Liver (tissue), 9 donors: ENCODE measurements around the gene CHTOP. TPM values are rescaled to one million over a fixed set of nuclear protein-coding genes. Genes with fewer than 3 reads are reported as not detected.

Experiments used
- DNase-seq: peaks from one replicate; pipeline ENCODE4 v3.0.0-alpha.2; 2017; ENCODE audit warnings: low spot score
- H3K27ac ChIP-seq, 2 donors: one replicate each; pipeline ENCODE4 v1.7.0; 2013; ENCODE audit warnings: inconsistent platforms in 2 of 2, low read length in 2 of 2, control low read depth in 1 of 2, low read depth in 1 of 2, mild to moderate bottlenecking in 1 of 2
- H3K27me3 ChIP-seq, 4 donors: one replicate each; pipeline versions ENCODE4 v1.6.1 to v1.7.0; 2013; ENCODE audit warnings: low read length in 3 of 4, inconsistent platforms in 1 of 4, mild to moderate bottlenecking in 1 of 4, moderate library complexity in 1 of 4; ENCODE audit not compliant: control insufficient read depth in 4 of 4, insufficient read depth in 4 of 4
- H3K36me3 ChIP-seq, 4 donors: one replicate each; pipeline versions ENCODE4 v1.6.1 to v1.7.0; 2013; ENCODE audit warnings: low read length in 3 of 4, mild to moderate bottlenecking in 3 of 4, low read depth in 1 of 4, moderate library complexity in 1 of 4; ENCODE audit not compliant: control insufficient read depth in 4 of 4, insufficient read depth in 3 of 4
- H3K4me1 ChIP-seq, 4 donors: one replicate each; pipeline versions ENCODE4 v1.6.1 to v1.7.0; 2013; ENCODE audit warnings: low read length in 3 of 4, mild to moderate bottlenecking in 3 of 4, moderate library complexity in 1 of 4; ENCODE audit not compliant: control insufficient read depth in 4 of 4, insufficient read depth in 4 of 4
- H3K4me3 ChIP-seq, 3 donors: one replicate each; pipeline versions ENCODE4 v1.6.1 to v1.7.0; 2013; ENCODE audit warnings: low read length in 3 of 3, control low read depth in 1 of 3, low read depth in 1 of 3, mild to moderate bottlenecking in 1 of 3
- H3K9ac ChIP-seq, 2 donors: one replicate each; pipeline ENCODE4 v1.7.0; 2013; ENCODE audit warnings: low read length in 2 of 2, mild to moderate bottlenecking in 2 of 2, moderate library complexity in 2 of 2, control low read depth in 1 of 2, low read depth in 1 of 2
- H3K9me3 ChIP-seq, 4 donors: one replicate each; pipeline versions ENCODE4 v1.6.1 to v1.7.0; 2013; ENCODE audit warnings: low read length in 3 of 4; ENCODE audit not compliant: control insufficient read depth in 4 of 4
- ATF3 ChIP-seq: IDR thresholded peaks from 2 replicates; pipeline ENCODE4 v1.6.1; 2016; ENCODE audit warnings: antibody characterized with exemption
- EGR1 ChIP-seq, 2 donors: IDR thresholded peaks; 2 replicates each; pipeline ENCODE4 v1.6.1; 2016 to 2018; ENCODE audit warnings: antibody characterized with exemption in 2 of 2, low read depth in 2 of 2
- FOXA1 ChIP-seq: IDR thresholded peaks from 2 replicates; pipeline ENCODE4 v1.6.1; 2016; ENCODE audit warnings: antibody characterized with exemption
- GABPA ChIP-seq, 2 donors: IDR thresholded peaks in 1 of 2; conservative IDR thresholded peaks in 1 of 2; 2 replicates each; pipeline ENCODE4 v1.6.1; 2016; ENCODE audit warnings: antibody characterized with exemption in 2 of 2, mild to moderate bottlenecking in 1 of 2, moderate library complexity in 1 of 2
- HNF4A ChIP-seq, 2 donors: conservative IDR thresholded peaks; 2 replicates each; pipeline ENCODE4 v1.6.1; 2016; ENCODE audit warnings: antibody characterized with exemption in 2 of 2, mild to moderate bottlenecking in 2 of 2
- HNF4G ChIP-seq: IDR thresholded peaks from 2 replicates; pipeline ENCODE4 v1.6.1; 2016; ENCODE audit warnings: antibody characterized with exemption
- JUND ChIP-seq, 2 donors: IDR thresholded peaks; 2 replicates each; pipeline ENCODE4 v1.6.1; 2016; ENCODE audit warnings: antibody characterized with exemption in 2 of 2
- NR2F2 ChIP-seq: IDR thresholded peaks from 2 replicates; pipeline ENCODE4 v1.6.1; 2016; ENCODE audit warnings: antibody characterized with exemption
- RAD21 ChIP-seq, 2 donors: IDR thresholded peaks; 2 replicates each; pipeline ENCODE4 v1.6.1; 2016; ENCODE audit warnings: antibody characterized with exemption in 2 of 2, mild to moderate bottlenecking in 2 of 2
- REST ChIP-seq: IDR thresholded peaks from 2 replicates; pipeline ENCODE4 v1.6.1; 2016; ENCODE audit warnings: antibody characterized with exemption, mild to moderate bottlenecking
- RXRA ChIP-seq, 2 donors: IDR thresholded peaks; 2 replicates each; pipeline ENCODE4 v1.6.1; 2017 to 2018; ENCODE audit warnings: antibody characterized with exemption in 2 of 2, mild to moderate bottlenecking in 1 of 2
- TAF1 ChIP-seq: conservative IDR thresholded peaks from 2 replicates; pipeline ENCODE4 v1.6.1; 2016; ENCODE audit warnings: antibody characterized with exemption, mild to moderate bottlenecking
- YY1 ChIP-seq: IDR thresholded peaks from 2 replicates; pipeline ENCODE4 v1.6.1; 2016; ENCODE audit warnings: antibody characterized with exemption, mild to moderate bottlenecking
- WGBS: extraction: QIAGEN DNeasy Blood & Tissue Kit; methylation state at CpG from one replicate; pipeline ENCODE4 v1.1.7; 2013; 5-methylcytosine and 5-hydroxymethylcytosine counted together
- polyA plus RNA-seq, 2 donors: library from polyadenylated mRNA; stranded (reverse) in 1 of 2; unstranded in 1 of 2; fragments of 200-250 nt in 1 of 2; fragments of >200 nt in 1 of 2; fragmentation: Nextera tagmentation in 1 of 2; extraction: Ambion mirVana in 1 of 2; gene quantifications; one replicate each; pipeline versions ENCODE4 v1.2.1 to v1.2.3, GENCODE V29; 2013 to 2015
- total RNA-seq, 2 donors: library from RNA; depleted of rRNA; stranded (reverse); fragments of >200 nt; gene quantifications; one replicate each; pipeline ENCODE4 v1.2.3, GENCODE V29; 2014
- TF ChIP-seq, protein P1 (sequence below): fragments of 150-350 bp; IDR thresholded peaks from 2 replicates; pipeline ENCODE4 v1.5.1; 2017; ENCODE audit warnings: improper control_type of control experiment, low read depth, low read length; ENCODE audit not compliant: missing input control
- TF ChIP-seq, protein P2 (sequence below): IDR thresholded peaks from 2 replicates; pipeline ENCODE4 v1.6.1; 2016; ENCODE audit warnings: antibody characterized with exemption
- TF ChIP-seq, protein P3 (sequence below): IDR thresholded peaks from 2 replicates; pipeline ENCODE4 v1.6.1; 2016; ENCODE audit warnings: antibody characterized with exemption
- donor health status: healthy.
- donor health status: healthy.
- donor health status: healthy.
- donor health status: healthy.
- donor health status: healthy.

CHTOP gene
- total and polyA plus RNA-seq, 4 donors: 16.4 to 30.9 (median 24.3) TPM

- H3K9ac ChIP-seq: peak overlapping the region; percentile 83 to 87
- H3K27me3 ChIP-seq: no peaks in the 10 kb centered on the region
- TF ChIP-seq YY1: no peak
- no peak for TF ChIP-seq EGR1 (IDR thresholded peaks at IDR 0.05; ENCODE audit: low read depth in 2 of 2)
- TF ChIP-seq HNF4A (conservative IDR thresholded peaks at IDR 0.05): no peak
- TF ChIP-seq, protein P1, sequence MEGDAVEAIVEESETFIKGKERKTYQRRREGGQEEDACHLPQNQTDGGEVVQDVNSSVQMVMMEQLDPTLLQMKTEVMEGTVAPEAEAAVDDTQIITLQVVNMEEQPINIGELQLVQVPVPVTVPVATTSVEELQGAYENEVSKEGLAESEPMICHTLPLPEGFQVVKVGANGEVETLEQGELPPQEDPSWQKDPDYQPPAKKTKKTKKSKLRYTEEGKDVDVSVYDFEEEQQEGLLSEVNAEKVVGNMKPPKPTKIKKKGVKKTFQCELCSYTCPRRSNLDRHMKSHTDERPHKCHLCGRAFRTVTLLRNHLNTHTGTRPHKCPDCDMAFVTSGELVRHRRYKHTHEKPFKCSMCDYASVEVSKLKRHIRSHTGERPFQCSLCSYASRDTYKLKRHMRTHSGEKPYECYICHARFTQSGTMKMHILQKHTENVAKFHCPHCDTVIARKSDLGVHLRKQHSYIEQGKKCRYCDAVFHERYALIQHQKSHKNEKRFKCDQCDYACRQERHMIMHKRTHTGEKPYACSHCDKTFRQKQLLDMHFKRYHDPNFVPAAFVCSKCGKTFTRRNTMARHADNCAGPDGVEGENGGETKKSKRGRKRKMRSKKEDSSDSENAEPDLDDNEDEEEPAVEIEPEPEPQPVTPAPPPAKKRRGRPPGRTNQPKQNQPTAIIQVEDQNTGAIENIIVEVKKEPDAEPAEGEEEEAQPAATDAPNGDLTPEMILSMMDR: no peak
- no peak for TF ChIP-seq RAD21 (IDR thresholded peaks at IDR 0.05)
- TF ChIP-seq NR2F2: no peak
- no peak for TF ChIP-seq TAF1
- no peak for TF ChIP-seq FOXA1
- peak overlapping the region; percentile 80 to 92 (median 90) for H3K4me3 ChIP-seq
- peaks cover 9 to 32% (median 29%) of the 10 kb centered on the region in 4 donors for H3K36me3 ChIP-seq
- peak overlapping the region; percentile 89 to 96 for H3K27ac ChIP-seq
- peaks cover 1 to 12% (median 9%) of the 10 kb centered on the region in 4 donors for H3K4me1 ChIP-seq
- DNase-seq: no peak
- WGBS: 45% methylated on average over 8 of the region's 8 CpGs
- no peaks in the 10 kb centered on the region for H3K9me3 ChIP-seq
Observed at GRCh38 chr1:153659175-153659534, 25.3 kb downstream of the CHTOP start.

DNA sequence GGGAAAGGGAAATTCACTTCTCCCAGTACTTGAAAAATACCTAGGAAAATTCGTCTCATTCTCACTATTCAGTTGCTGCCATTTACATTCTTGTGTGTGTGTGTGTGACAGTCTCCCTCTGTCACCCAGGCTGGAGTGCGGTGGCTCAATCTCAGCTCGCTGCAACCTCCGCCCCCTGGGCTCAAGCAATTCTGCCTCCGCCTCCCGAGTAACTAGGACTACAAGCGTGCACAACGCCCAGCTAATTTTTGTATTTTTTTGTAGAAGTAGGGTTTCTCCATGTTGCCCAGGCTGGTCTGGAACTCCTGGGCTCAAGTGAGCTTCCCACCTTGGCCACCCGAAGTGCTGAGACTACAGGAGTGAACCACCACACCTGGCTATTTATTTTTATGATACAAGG, 25.8 kb downstream of the CHTOP start:
- Histone ChIP-seq H3K9me3 (no peaks in the 10 kb centered on the region), H3K27ac (no peak overlapping the region), H3K4me1 (peaks cover 1 to 15% (median 13%) of the 10 kb centered on the region in 4 donors), H3K36me3 (peaks cover 11 to 36% (median 33%) of the 10 kb centered on the region in 4 donors), H3K4me3 (peak overlapping the region in 2 of 3 donors; percentile 90 to 92), H3K27me3 (no peaks in the 10 kb centered on the region), H3K9ac (no peak overlapping the region)
- WGBS: 79% methylated on average over 9 of the region's 9 CpGs
- no peak for DNase-seq
- TF ChIP-seq JUND (IDR thresholded peaks at IDR 0.05) (no peak), REST (no peak), RAD21 (IDR thresholded peaks at IDR 0.05) (no peak), ATF3 (no peak), RXRA (IDR thresholded peaks at IDR 0.05) (no peak), EGR1 (IDR thresholded peaks at IDR 0.05; ENCODE audit: low read depth in 2 of 2) (no peak), HNF4G (no peak), GABPA (IDR thresholded peaks at IDR 0.05 in 1 of 2, conservative IDR thresholded peaks at IDR 0.05 in 1 of 2) (no peak), HNF4A (conservative IDR thresholded peaks at IDR 0.05) (no peak)
- TF ChIP-seq, protein P2, sequence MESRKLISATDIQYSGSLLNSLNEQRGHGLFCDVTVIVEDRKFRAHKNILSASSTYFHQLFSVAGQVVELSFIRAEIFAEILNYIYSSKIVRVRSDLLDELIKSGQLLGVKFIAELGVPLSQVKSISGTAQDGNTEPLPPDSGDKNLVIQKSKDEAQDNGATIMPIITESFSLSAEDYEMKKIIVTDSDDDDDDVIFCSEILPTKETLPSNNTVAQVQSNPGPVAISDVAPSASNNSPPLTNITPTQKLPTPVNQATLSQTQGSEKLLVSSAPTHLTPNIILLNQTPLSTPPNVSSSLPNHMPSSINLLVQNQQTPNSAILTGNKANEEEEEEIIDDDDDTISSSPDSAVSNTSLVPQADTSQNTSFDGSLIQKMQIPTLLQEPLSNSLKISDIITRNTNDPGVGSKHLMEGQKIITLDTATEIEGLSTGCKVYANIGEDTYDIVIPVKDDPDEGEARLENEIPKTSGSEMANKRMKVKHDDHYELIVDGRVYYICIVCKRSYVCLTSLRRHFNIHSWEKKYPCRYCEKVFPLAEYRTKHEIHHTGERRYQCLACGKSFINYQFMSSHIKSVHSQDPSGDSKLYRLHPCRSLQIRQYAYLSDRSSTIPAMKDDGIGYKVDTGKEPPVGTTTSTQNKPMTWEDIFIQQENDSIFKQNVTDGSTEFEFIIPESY: no peak
- TF ChIP-seq, protein P3, sequence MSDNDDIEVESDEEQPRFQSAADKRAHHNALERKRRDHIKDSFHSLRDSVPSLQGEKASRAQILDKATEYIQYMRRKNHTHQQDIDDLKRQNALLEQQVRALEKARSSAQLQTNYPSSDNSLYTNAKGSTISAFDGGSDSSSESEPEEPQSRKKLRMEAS: no peak
